MM.1S (cell line): Measurements from ENCODE around the gene GP2.
A peak's percentile ranks its signal among the peaks of the same experiment; 100 is the strongest.

Experiments used
- DNase-seq: peaks from one replicate; pipeline ENCODE4 v3.0.0-alpha.2; 2015
- H2AFZ ChIP-seq: fragments of 300-600 bp; sonication (generic); 2 replicates; pipeline ENCODE4 v1.6.0; 2016; ENCODE audit warnings: antibody characterized with exemption, low read length
- H3F3A ChIP-seq: fragments of 300-600 bp; sonication (generic); 2 replicates; pipeline ENCODE4 v1.6.1; 2016; ENCODE audit warnings: mild to moderate bottlenecking, antibody characterized with exemption, low read length, moderate library complexity, mixed read lengths; ENCODE audit not compliant: insufficient read depth
- H3K27ac ChIP-seq: fragments of 300-600 bp; sonication (generic); 2 replicates; pipeline ENCODE4 v1.5.1; 2016; ENCODE audit warnings: mild to moderate bottlenecking, low read length
- H3K27me3 ChIP-seq: fragments of 300-600 bp; sonication (generic); replicated peaks from 2 replicates; pipeline ENCODE4 v1.6.0; 2016; ENCODE audit warnings: low read length; ENCODE audit not compliant: insufficient read depth
- H3K36me3 ChIP-seq: fragments of 300-600 bp; sonication (generic); replicated peaks from 2 replicates; pipeline ENCODE4 v1.6.1; 2016; ENCODE audit warnings: mild to moderate bottlenecking, low read length, mixed read lengths; ENCODE audit not compliant: insufficient read depth
- H3K4me1 ChIP-seq: fragments of 300-600 bp; sonication (generic); 2 replicates; pipeline ENCODE4 v1.6.1; 2016; ENCODE audit warnings: low read length, mixed read lengths
- H3K4me2 ChIP-seq: fragments of 300-600 bp; sonication (generic); 2 replicates; pipeline ENCODE4 v1.6.0; 2016; ENCODE audit warnings: low read depth, low read length
- H3K4me3 ChIP-seq: fragments of 300-600 bp; sonication (generic); 2 replicates; pipeline ENCODE4 v1.5.1; 2016; ENCODE audit warnings: low read length, mixed read lengths
- H3K79me2 ChIP-seq: fragments of 300-600 bp; sonication (generic); 2 replicates; pipeline ENCODE4 v1.6.1; 2016; ENCODE audit warnings: mixed run types, low read length, mixed read lengths
- H3K9ac ChIP-seq: fragments of 300-600 bp; sonication (generic); 2 replicates; pipeline ENCODE4 v1.6.1; 2016; ENCODE audit warnings: low read length, mixed read lengths
- H3K9me2 ChIP-seq: fragments of 300-600 bp; sonication (generic); replicated peaks from 2 replicates; pipeline ENCODE4 v1.6.1; 2016; ENCODE audit warnings: mild to moderate bottlenecking, low read length, mixed read lengths; ENCODE audit not compliant: insufficient read depth
- H3K9me3 ChIP-seq: fragments of 300-600 bp; sonication (generic); replicated peaks from 2 replicates; pipeline ENCODE4 v1.6.1; 2016; ENCODE audit warnings: mild to moderate bottlenecking, low read length, mixed read lengths; ENCODE audit not compliant: insufficient read depth
- H4K20me1 ChIP-seq: fragments of 300-600 bp; sonication (generic); 2 replicates; pipeline ENCODE4 v1.6.1; 2016; ENCODE audit warnings: mild to moderate bottlenecking, low read length, moderate library complexity, mixed read lengths; ENCODE audit not compliant: insufficient read depth
- CTCF ChIP-seq: fragments of 300-600 bp; sonication (generic); IDR thresholded peaks from 2 replicates; pipeline ENCODE4 v1.5.1; 2016; ENCODE audit warnings: antibody characterized with exemption, low read length, mixed read lengths
- EZH2 ChIP-seq: fragments of 300-600 bp; sonication (generic); optimal IDR thresholded peaks from 2 replicates; pipeline ENCODE3; 2017; ENCODE audit warnings: low read depth, mild to moderate bottlenecking, antibody characterized with exemption, low read length, mixed read lengths
- EZH2phosphoT487 ChIP-seq: fragments of 300-600 bp; sonication (generic); IDR thresholded peaks from 2 replicates; pipeline ENCODE4 v1.6.1; 2018; ENCODE audit warnings: antibody characterized with exemption, low read length

Gene GP2

GRCh38 chr16:20364051-20364450 lies 36.7 kb upstream of the GP2 start:
- TF ChIP-seq EZH2phosphoT487 (no peak), CTCF (no peak), EZH2 (no peak)
- H3K4me1 ChIP-seq = no peaks in the 10 kb centered on the region

GRCh38 chr16:20363191-20363590 lies 35.9 kb upstream of the GP2 start:
- no peaks in the 10 kb centered on the region for H3K9me2 ChIP-seq
- H3K4me1 ChIP-seq = no peaks in the 10 kb centered on the region
- no peak overlapping the region for H3K4me3 ChIP-seq
- H3K79me2 ChIP-seq = no peaks in the 10 kb centered on the region
- H3K4me2 ChIP-seq = no peak overlapping the region
- DNase-seq = no peak
- TF ChIP-seq EZH2phosphoT487 (no peak), CTCF (no peak), EZH2 (no peak)
- no peak overlapping the region for H2AFZ ChIP-seq
- H3F3A ChIP-seq = no peaks in the 10 kb centered on the region
- H3K9ac ChIP-seq = no peak overlapping the region
- no peaks in the 10 kb centered on the region for H3K36me3 ChIP-seq
- no peaks in the 10 kb centered on the region for H4K20me1 ChIP-seq
- no peaks in the 10 kb centered on the region for H3K9me3 ChIP-seq
- no peaks in the 10 kb centered on the region for H3K27me3 ChIP-seq
- no peak overlapping the region for H3K27ac ChIP-seq

More at GRCh38 chr16:20364051-20364450, 36.7 kb upstream of the GP2 start:
- Histone ChIP-seq H3K9ac (no peak overlapping the region), H3K36me3 (no peaks in the 10 kb centered on the region), H3K4me2 (no peak overlapping the region), H3K27me3 (no peaks in the 10 kb centered on the region), H3K4me3 (no peak overlapping the region), H3K79me2 (no peaks in the 10 kb centered on the region), H3K9me3 (no peaks in the 10 kb centered on the region), H3K9me2 (no peaks in the 10 kb centered on the region), H2AFZ (no peak overlapping the region), H4K20me1 (no peaks in the 10 kb centered on the region), H3K27ac (no peak overlapping the region), H3F3A (no peaks in the 10 kb centered on the region)
- DNase-seq = no peak

- Histone ChIP-seq H3K4me2 (no peak overlapping the region), H3K4me3 (no peak overlapping the region), H3K4me1 (no peaks in the 10 kb centered on the region), H3K36me3 (no peaks in the 10 kb centered on the region), H3K27ac (no peak overlapping the region), H3K27me3 (no peaks in the 10 kb centered on the region), H3K9ac (no peak overlapping the region), H4K20me1 (no peaks in the 10 kb centered on the region), H3K9me2 (no peaks in the 10 kb centered on the region), H2AFZ (no peak overlapping the region), H3F3A (no peaks in the 10 kb centered on the region), H3K79me2 (no peaks in the 10 kb centered on the region), H3K9me3 (no peaks in the 10 kb centered on the region)
- no peak for DNase-seq
- TF ChIP-seq EZH2phosphoT487 (no peak), CTCF (peak; percentile 8; the same call in 1 of the 2 replicates)
These were observed 32.7 kb upstream of the GP2 start for GRCh38 chr16:20359997-20360396.
